ENCODE data around the gene ATG16L1.

ATG16L1 gene

GRCh38 chr2:233250985-233251305 lies 528 bp upstream of the ATG16L1 start:
- Histone ChIP-seq H2AFZ (ENCODE audit: low read depth, low read length) (peak overlapping the region; percentile 83), H3K18ac (ENCODE audit: low read depth in 1 of 2, low read length in 2 of 2) (no peak overlapping the region), H2BK15ac (ENCODE audit: low read depth, poor library complexity, severe bottlenecking) (no peak overlapping the region), H3K27me3 (ENCODE audit: control insufficient read depth in 1 of 2, insufficient read depth in 1 of 2, low read length in 2 of 2) (no peaks in the 10 kb centered on the region), H4K91ac (ENCODE audit: low read length) (no peak overlapping the region), H3K36me3 (ENCODE audit: control insufficient read depth in 1 of 2, insufficient read depth in 2 of 2, low read depth in 1 of 2, low read length in 2 of 2) (peaks cover 0 to 11% of the 10 kb centered on the region in 2 experiments), H3K4me3 (ENCODE audit: insufficient read depth in 1 of 2, low read depth in 1 of 2, low read length in 2 of 2) (peak overlapping the region in 1 of 2 experiments; percentile 98), H2AK5ac (ENCODE audit: low read length, severe bottlenecking) (peak overlapping the region; percentile 8), H2BK12ac (ENCODE audit: low read length in 2 of 2) (no peak overlapping the region), H3K27ac (ENCODE audit: low read length, poor library complexity, severe bottlenecking) (no peak overlapping the region), H3K4ac (ENCODE audit: low read depth in 1 of 2, low read length in 2 of 2) (peak overlapping the region in 1 of 2 experiments; percentile 40), H2BK120ac (ENCODE audit: low read depth, low read length) (no peak overlapping the region), H3K9me3 (ENCODE audit: control insufficient read depth, low read length) (no peaks in the 10 kb centered on the region), H3K79me1 (replicated peaks; ENCODE audit: low read length, poor library complexity, severe bottlenecking) (peaks cover 6% of the 10 kb centered on the region), H3K9ac (ENCODE audit: low read length) (peak overlapping the region; percentile 94), H4K8ac (ENCODE audit: low read length) (peak overlapping the region; percentile 70), H3K14ac (ENCODE audit: low read length in 2 of 2) (no peak overlapping the region), H3K4me1 (ENCODE audit: control insufficient read depth, insufficient read depth, low read depth, low read length) (no peaks in the 10 kb centered on the region), H2BK5ac (ENCODE audit: low read depth, low read length, poor library complexity, severe bottlenecking) (no peak overlapping the region), H3K23ac (ENCODE audit: low read length in 2 of 2) (no peak overlapping the region), H3K4me2 (ENCODE audit: low read length, poor library complexity, severe bottlenecking) (peak overlapping the region; percentile 24)
- no peak for DNase-seq
- 100% methylated on average over 1 of the region's 1 CpG for WGBS

- no peak overlapping the region for H2BK120ac ChIP-seq (ENCODE audit: low read depth, low read length)
- H3K27me3 ChIP-seq (ENCODE audit: control insufficient read depth in 1 of 2, insufficient read depth in 1 of 2, low read length in 2 of 2), result no peaks in the 10 kb centered on the region
- no peak overlapping the region for H2BK5ac ChIP-seq (ENCODE audit: low read depth, low read length, poor library complexity, severe bottlenecking)
- no peak overlapping the region for H3K14ac ChIP-seq (ENCODE audit: low read length in 2 of 2)
- H3K4me1 ChIP-seq (ENCODE audit: control insufficient read depth, insufficient read depth, low read depth, low read length), result no peaks in the 10 kb centered on the region
- H3K4ac ChIP-seq (ENCODE audit: low read depth in 1 of 2, low read length in 2 of 2), result no peak overlapping the region
- no peak overlapping the region for H3K18ac ChIP-seq (ENCODE audit: low read depth in 1 of 2, low read length in 2 of 2)
- 4% methylated on average over 18 of the region's 18 CpGs for WGBS
- H3K9ac ChIP-seq (ENCODE audit: low read length), result peak overlapping the region; percentile 94
- no peak overlapping the region for H4K8ac ChIP-seq (ENCODE audit: low read length)
- H2BK15ac ChIP-seq (ENCODE audit: low read depth, poor library complexity, severe bottlenecking), result no peak overlapping the region
- peak; percentile 22 for DNase-seq
- H3K4me3 ChIP-seq (ENCODE audit: insufficient read depth in 1 of 2, low read depth in 1 of 2, low read length in 2 of 2), result peak overlapping the region; percentile 98 to 99
- H3K27ac ChIP-seq (ENCODE audit: low read length, poor library complexity, severe bottlenecking), result no peak overlapping the region
- H3K23ac ChIP-seq (ENCODE audit: low read length in 2 of 2), result no peak overlapping the region
- peaks cover 8% of the 10 kb centered on the region for H3K79me1 ChIP-seq (replicated peaks; ENCODE audit: low read length, poor library complexity, severe bottlenecking)
- no peak overlapping the region for H4K91ac ChIP-seq (ENCODE audit: low read length)
- H3K36me3 ChIP-seq (ENCODE audit: control insufficient read depth in 1 of 2, insufficient read depth in 2 of 2, low read depth in 1 of 2, low read length in 2 of 2), result peaks cover 6 to 18% of the 10 kb centered on the region in 2 experiments
- H3K9me3 ChIP-seq (ENCODE audit: control insufficient read depth, low read length), result no peaks in the 10 kb centered on the region
- H2BK12ac ChIP-seq (ENCODE audit: low read length in 2 of 2), result no peak overlapping the region
- no peak overlapping the region for H2AK5ac ChIP-seq (ENCODE audit: low read length, severe bottlenecking)
- H3K4me2 ChIP-seq (ENCODE audit: low read length, poor library complexity, severe bottlenecking), result peak overlapping the region; percentile 89
- no peak overlapping the region for H2AFZ ChIP-seq (ENCODE audit: low read depth, low read length)
Observed at GRCh38 chr2:233252227-233252626, 754 bp downstream of the ATG16L1 start.

- DNase-seq, result no peak
- no peak overlapping the region for H3K18ac ChIP-seq (ENCODE audit: low read depth in 1 of 2, low read length in 2 of 2)
- no peaks in the 10 kb centered on the region for H3K4me1 ChIP-seq (ENCODE audit: control insufficient read depth, insufficient read depth, low read depth, low read length)
- H3K4me3 ChIP-seq (ENCODE audit: insufficient read depth in 1 of 2, low read depth in 1 of 2, low read length in 2 of 2), result no peak overlapping the region
- no peak overlapping the region for H3K14ac ChIP-seq (ENCODE audit: low read length in 2 of 2)
- H2BK15ac ChIP-seq (ENCODE audit: low read depth, poor library complexity, severe bottlenecking), result no peak overlapping the region
- no peak overlapping the region for H2BK12ac ChIP-seq (ENCODE audit: low read length in 2 of 2)
- H3K4ac ChIP-seq (ENCODE audit: low read depth in 1 of 2, low read length in 2 of 2), result no peak overlapping the region
- H2AK5ac ChIP-seq (ENCODE audit: low read length, severe bottlenecking), result no peak overlapping the region
- H4K91ac ChIP-seq (ENCODE audit: low read length), result no peak overlapping the region
- H3K79me1 ChIP-seq (replicated peaks; ENCODE audit: low read length, poor library complexity, severe bottlenecking), result peaks cover 19% of the 10 kb centered on the region
- no peak overlapping the region for H3K27ac ChIP-seq (ENCODE audit: low read length, poor library complexity, severe bottlenecking)
- no peaks in the 10 kb centered on the region for H3K9me3 ChIP-seq (ENCODE audit: control insufficient read depth, low read length)
- no peaks in the 10 kb centered on the region for H3K27me3 ChIP-seq (ENCODE audit: control insufficient read depth in 1 of 2, insufficient read depth in 1 of 2, low read length in 2 of 2)
- no peak overlapping the region for H2BK120ac ChIP-seq (ENCODE audit: low read depth, low read length)
- WGBS, result 72% methylated on average over 10 of the region's 11 CpGs
- no peak overlapping the region for H2AFZ ChIP-seq (ENCODE audit: low read depth, low read length)
- H3K23ac ChIP-seq (ENCODE audit: low read length in 2 of 2), result no peak overlapping the region
- peak overlapping the region; percentile 5 for H3K9ac ChIP-seq (ENCODE audit: low read length)
- no peak overlapping the region for H2BK5ac ChIP-seq (ENCODE audit: low read depth, low read length, poor library complexity, severe bottlenecking)
- no peak overlapping the region for H4K8ac ChIP-seq (ENCODE audit: low read length)
- H3K36me3 ChIP-seq (ENCODE audit: control insufficient read depth in 1 of 2, insufficient read depth in 2 of 2, low read depth in 1 of 2, low read length in 2 of 2), result peaks cover 17 to 46% of the 10 kb centered on the region in 2 experiments
- H3K4me2 ChIP-seq (ENCODE audit: low read length, poor library complexity, severe bottlenecking), result no peak overlapping the region
Observed at GRCh38 chr2:233255151-233255550, 3.7 kb downstream of the ATG16L1 start.

GRCh38 chr2:233256048-233256447 lies 4.6 kb downstream of the ATG16L1 start:
- Histone ChIP-seq H2AK5ac (ENCODE audit: low read length, severe bottlenecking) (no peak overlapping the region), H3K36me3 (ENCODE audit: control insufficient read depth in 1 of 2, insufficient read depth in 2 of 2, low read depth in 1 of 2, low read length in 2 of 2) (peaks cover 19 to 53% of the 10 kb centered on the region in 2 experiments), H3K18ac (ENCODE audit: low read depth in 1 of 2, low read length in 2 of 2) (no peak overlapping the region), H3K14ac (ENCODE audit: low read length in 2 of 2) (no peak overlapping the region), H3K4me2 (ENCODE audit: low read length, poor library complexity, severe bottlenecking) (no peak overlapping the region), H2BK5ac (ENCODE audit: low read depth, low read length, poor library complexity, severe bottlenecking) (no peak overlapping the region), H2BK12ac (ENCODE audit: low read length in 2 of 2) (no peak overlapping the region), H3K4me1 (ENCODE audit: control insufficient read depth, insufficient read depth, low read depth, low read length) (no peaks in the 10 kb centered on the region), H2AFZ (ENCODE audit: low read depth, low read length) (no peak overlapping the region), H3K4me3 (ENCODE audit: insufficient read depth in 1 of 2, low read depth in 1 of 2, low read length in 2 of 2) (no peak overlapping the region), H2BK15ac (ENCODE audit: low read depth, poor library complexity, severe bottlenecking) (no peak overlapping the region), H3K79me1 (replicated peaks; ENCODE audit: low read length, poor library complexity, severe bottlenecking) (peaks cover 25% of the 10 kb centered on the region), H2BK120ac (ENCODE audit: low read depth, low read length) (no peak overlapping the region), H3K27me3 (ENCODE audit: control insufficient read depth in 1 of 2, insufficient read depth in 1 of 2, low read length in 2 of 2) (no peaks in the 10 kb centered on the region), H3K27ac (ENCODE audit: low read length, poor library complexity, severe bottlenecking) (no peak overlapping the region), H3K9me3 (ENCODE audit: control insufficient read depth, low read length) (no peaks in the 10 kb centered on the region), H4K91ac (ENCODE audit: low read length) (no peak overlapping the region), H4K8ac (ENCODE audit: low read length) (no peak overlapping the region), H3K9ac (ENCODE audit: low read length) (no peak overlapping the region), H3K4ac (ENCODE audit: low read depth in 1 of 2, low read length in 2 of 2) (no peak overlapping the region), H3K23ac (ENCODE audit: low read length in 2 of 2) (no peak overlapping the region)
- WGBS, result 100% methylated on average over 1 of the region's 4 CpGs
- no peak for DNase-seq
